HL-60 (cell line): Measurements from ENCODE around the gene TM4SF18.

Experiments
- POLR2AphosphoS5 ChIP-seq: IDR thresholded peaks from 2 replicates; pipeline ENCODE4 v1.6.1; 2012; ENCODE audit warnings: low read depth
- TF ChIP-seq, protein P1 (sequence below): IDR thresholded peaks from one replicate; pipeline ENCODE4 v1.5.1; 2011; ENCODE audit warnings: low read length, control low read depth, inconsistent platforms; ENCODE audit not compliant: insufficient read depth
- TF ChIP-seq, protein P2 (sequence below): IDR thresholded peaks from 2 replicates; pipeline ENCODE4 v1.6.1; 2012; ENCODE audit warnings: low read depth; ENCODE audit not compliant: insufficient replicate concordance

DNA sequence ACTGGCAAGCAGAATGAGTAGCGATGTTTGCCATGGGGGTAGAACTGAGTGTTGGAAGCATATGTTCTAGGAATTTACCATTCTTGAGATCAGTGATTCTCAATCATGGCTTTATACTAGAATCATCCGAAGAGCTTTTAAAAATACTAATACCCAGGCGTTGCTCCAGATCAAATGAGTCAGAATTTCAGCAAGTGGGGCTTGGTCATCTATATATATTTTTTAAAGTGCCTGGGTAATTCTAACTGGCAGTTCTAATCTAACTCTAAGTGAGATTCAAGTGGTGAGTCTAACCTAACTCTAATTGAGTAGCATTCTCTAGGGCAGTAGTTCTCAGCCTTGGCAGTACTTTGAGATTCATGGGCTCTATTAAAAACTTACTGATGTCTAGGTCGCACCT lies 23.2 kb upstream of the TM4SF18 start:
- TF ChIP-seq, protein P1, sequence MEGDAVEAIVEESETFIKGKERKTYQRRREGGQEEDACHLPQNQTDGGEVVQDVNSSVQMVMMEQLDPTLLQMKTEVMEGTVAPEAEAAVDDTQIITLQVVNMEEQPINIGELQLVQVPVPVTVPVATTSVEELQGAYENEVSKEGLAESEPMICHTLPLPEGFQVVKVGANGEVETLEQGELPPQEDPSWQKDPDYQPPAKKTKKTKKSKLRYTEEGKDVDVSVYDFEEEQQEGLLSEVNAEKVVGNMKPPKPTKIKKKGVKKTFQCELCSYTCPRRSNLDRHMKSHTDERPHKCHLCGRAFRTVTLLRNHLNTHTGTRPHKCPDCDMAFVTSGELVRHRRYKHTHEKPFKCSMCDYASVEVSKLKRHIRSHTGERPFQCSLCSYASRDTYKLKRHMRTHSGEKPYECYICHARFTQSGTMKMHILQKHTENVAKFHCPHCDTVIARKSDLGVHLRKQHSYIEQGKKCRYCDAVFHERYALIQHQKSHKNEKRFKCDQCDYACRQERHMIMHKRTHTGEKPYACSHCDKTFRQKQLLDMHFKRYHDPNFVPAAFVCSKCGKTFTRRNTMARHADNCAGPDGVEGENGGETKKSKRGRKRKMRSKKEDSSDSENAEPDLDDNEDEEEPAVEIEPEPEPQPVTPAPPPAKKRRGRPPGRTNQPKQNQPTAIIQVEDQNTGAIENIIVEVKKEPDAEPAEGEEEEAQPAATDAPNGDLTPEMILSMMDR: no peak
- no peak for TF ChIP-seq POLR2AphosphoS5
- TF ChIP-seq, protein P2, sequence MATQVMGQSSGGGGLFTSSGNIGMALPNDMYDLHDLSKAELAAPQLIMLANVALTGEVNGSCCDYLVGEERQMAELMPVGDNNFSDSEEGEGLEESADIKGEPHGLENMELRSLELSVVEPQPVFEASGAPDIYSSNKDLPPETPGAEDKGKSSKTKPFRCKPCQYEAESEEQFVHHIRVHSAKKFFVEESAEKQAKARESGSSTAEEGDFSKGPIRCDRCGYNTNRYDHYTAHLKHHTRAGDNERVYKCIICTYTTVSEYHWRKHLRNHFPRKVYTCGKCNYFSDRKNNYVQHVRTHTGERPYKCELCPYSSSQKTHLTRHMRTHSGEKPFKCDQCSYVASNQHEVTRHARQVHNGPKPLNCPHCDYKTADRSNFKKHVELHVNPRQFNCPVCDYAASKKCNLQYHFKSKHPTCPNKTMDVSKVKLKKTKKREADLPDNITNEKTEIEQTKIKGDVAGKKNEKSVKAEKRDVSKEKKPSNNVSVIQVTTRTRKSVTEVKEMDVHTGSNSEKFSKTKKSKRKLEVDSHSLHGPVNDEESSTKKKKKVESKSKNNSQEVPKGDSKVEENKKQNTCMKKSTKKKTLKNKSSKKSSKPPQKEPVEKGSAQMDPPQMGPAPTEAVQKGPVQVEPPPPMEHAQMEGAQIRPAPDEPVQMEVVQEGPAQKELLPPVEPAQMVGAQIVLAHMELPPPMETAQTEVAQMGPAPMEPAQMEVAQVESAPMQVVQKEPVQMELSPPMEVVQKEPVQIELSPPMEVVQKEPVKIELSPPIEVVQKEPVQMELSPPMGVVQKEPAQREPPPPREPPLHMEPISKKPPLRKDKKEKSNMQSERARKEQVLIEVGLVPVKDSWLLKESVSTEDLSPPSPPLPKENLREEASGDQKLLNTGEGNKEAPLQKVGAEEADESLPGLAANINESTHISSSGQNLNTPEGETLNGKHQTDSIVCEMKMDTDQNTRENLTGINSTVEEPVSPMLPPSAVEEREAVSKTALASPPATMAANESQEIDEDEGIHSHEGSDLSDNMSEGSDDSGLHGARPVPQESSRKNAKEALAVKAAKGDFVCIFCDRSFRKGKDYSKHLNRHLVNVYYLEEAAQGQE: no peak
